GM18909 (cell line): ENCODE results near the gene PSEN1.

Experiments used
- ATAC-seq: cut with Tn5 transposase; IDR thresholded peaks from one replicate; pipeline ENCODE4 v1.9.1; 2021; ENCODE audit warnings: mild to moderate bottlenecking; ENCODE audit not compliant: unreplicated experiment, poor library complexity

The PSEN1 gene

DNA sequence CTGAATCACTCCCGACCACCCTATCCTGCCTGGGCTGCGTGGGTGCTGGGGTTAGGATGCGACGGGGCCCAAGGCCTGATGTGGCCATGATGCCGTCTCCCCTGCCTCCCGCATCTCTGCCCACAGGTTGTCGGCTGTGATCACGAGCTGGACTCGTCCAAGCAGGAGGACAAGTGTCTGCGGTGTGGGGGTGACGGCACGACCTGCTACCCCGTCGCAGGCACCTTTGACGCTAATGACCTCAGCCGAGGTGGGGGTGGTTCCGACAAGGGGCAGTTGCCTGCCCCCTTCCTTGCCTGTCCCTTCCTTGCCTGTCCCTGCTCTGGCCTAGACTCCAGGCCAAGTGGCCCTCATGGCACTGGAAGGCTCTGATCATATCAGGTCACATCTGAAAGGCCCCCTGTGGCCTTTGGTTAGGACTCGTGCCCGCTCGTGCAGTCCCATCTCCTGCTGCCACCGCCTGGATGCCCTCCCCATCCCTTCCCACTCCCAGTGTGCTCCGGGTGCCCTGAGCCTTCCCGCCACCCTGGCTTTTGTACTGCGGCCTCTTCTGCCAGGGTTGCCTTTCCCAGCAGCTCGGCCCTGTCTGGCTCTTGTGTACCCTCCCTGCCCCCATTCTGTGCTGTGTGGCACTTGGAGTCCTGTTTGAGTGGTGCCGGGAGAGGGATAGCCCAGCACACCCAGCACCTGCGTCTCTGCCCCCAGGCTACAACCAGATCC lies 114.6 kb downstream of the PSEN1 start:
- ATAC-seq: no peak

DNA sequence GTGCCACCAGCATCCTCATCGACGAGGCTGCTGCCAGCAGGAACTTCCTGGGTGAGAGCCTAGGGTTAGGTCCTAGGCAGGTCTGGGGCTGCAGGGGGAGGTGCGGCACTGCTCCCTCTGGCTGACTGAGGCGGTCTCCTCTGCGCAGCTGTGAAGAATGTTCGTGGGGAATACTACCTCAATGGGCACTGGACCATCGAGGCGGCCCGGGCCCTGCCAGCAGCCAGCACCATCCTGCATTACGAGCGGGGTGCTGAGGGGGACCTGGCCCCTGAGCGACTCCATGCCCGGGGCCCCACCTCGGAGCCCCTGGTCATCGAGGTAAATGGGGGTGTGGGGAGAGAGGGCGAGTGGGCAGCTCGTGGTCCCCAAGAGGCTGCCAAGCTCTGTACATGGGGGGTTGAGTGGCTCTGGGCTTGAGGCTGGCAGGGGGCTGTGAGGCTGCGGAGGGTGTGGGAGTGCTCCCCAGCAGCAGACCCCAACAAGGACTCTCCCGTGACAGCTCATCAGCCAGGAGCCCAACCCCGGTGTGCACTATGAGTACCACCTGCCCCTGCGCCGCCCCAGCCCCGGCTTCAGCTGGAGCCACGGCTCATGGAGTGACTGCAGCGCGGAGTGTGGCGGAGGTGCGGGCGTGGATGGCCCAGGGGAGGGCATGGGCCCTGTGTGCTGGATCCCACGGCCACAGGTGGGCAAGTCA lies 115.4 kb downstream of the PSEN1 start:
- ATAC-seq: no peak

DNA sequence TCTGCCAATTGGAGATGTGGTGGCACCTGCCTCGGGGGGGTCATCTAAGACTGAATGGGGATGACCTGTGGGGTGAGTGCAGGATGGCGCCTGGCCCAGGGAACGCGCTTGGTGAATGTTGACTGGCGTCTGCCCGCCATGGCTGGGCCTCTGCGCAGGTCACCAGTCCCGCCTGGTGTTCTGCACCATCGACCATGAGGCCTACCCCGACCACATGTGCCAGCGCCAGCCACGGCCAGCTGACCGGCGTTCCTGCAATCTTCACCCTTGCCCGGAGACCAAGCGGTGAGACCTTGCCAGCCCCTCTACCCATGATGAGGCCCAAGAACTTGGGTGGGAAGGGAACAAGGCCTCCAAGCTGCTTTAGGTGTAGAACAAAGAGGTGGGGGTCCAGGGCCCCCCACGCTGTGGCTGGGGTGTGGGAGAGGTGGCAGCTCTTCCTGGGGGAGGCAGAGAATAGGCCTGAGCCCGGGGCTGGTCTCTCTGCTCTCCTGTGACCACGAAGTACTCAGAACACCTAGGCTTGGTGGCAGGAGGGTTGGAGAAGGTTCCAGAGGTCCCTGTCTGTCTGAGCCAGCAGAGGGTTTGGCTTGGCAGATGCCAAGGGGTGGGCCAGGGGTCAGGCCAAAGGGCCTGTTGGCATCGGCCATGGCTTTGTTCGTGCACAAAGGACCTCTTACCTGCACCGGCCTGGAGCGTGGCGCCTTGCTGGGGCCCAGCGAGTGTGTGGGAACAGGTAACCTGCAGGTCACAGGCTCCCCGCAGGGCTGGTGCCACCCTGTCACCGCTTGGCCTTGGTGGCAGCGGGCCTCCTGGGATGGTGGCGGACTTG lies 116.4 kb downstream of the PSEN1 start:
- ATAC-seq: no peak

DNA sequence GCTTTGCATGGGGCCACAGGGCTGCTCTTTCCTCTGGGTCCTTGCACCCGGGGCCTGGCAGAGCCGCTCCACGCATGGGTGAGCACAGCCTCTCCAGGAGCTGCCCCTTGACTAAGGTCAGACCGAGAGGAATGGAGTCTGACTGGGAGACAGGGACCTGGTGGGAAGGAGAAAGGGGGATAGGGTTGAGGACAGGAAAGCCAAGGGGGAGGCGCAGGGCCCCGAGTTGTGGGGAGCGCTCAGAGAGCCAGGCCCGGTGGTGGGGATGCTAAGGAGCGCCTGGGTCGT lies 117.0 kb downstream of the PSEN1 start:
- ATAC-seq: no peak

DNA sequence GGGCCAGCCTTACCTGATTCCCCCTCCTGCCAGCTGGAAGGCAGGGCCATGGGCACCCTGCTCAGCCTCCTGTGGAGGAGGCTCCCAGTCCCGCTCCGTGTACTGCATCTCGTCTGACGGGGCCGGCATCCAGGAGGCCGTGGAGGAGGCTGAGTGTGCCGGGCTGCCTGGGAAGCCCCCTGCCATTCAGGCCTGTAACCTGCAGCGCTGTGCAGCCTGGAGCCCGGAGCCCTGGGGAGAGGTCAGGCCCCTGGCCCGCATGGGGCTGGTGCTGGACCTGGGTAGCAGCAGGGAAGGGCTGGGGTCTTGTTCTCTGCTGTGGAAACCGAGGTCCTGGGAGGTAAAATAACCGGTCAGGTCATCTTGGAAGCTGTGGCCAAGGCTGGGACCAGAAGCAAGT lies 117.4 kb downstream of the PSEN1 start:
- no peak for ATAC-seq

DNA sequence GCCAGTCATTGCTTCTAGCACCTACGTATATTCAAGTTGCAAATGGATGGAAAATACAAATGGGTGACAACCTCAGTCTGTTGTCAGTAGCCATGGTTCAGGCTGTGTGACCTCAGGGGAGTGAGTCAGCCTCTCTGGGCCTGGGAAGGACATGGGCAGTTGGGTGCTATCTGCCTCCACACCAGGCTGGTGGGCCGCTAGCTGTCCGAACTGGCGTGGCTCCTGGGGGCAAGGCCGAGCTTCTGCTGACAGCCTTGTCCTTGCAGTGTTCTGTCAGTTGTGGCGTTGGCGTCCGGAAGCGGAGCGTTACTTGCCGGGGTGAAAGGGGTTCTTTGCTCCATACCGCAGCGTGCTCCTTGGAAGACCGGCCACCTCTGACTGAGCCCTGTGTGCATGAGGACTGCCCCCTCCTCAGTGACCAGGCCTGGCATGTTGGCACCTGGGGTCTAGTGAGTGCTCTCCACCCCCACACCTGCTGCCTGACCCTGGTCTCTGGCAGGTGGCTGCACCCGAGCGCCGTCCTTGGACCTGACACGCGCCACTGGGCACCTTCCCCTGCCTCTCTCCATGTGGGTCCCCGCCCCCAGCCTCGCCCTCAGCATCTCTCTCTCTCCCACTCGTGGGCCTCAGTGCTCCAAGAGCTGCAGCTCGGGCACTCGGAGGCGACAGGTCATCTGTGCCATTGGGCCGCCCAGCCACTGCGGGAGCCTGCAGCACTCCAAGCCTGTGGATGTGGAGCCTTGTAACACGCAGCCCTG lies 118.1 kb downstream of the PSEN1 start:
- ATAC-seq: no peak

DNA sequence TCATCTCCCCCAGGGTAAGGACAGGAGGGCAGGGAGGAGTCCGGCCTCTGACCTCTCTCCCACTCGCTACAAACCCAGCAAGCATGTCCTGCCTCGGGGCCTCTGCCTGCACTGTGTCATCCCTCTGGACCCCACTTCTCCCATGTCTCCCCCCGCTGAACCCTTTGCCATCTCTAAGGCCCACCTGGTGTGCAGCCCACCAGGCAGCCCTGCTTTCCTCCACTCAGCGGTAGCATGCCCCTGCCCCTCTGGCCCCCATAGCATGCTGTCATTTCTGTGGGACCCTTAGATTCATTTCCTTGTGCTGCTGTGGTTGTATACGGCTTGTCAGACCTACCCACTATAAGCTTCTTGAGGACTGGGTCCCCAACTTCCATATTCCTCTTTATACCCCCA lies 118.7 kb downstream of the PSEN1 start:
- ATAC-seq: no peak

DNA sequence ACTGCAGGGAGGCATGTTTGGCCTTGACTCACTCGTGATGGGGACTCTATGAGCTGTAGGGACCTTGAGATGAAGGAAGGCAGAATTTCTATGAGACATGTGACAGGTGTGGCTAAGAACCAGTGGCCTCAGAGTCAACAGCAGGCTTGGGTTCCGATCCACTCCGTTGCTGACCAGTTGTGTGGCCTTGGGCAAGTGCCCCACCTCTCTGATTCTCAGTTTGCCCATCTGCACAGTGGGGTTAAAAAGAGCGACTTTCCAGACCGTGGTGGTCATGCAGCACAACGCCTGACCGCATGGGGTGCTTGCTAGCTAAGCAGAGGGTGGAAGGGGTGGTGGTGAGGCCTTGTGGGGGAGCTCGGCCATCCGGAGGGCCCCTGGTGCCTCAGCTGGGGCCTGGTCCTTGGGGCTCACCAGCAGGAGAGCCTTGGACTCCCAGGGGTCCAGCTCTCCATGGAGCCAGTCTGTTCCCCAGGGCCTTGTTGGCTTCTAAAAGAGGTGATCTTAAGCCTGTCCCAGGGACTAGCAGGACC lies 119.5 kb downstream of the PSEN1 start:
- ATAC-seq: no peak

DNA sequence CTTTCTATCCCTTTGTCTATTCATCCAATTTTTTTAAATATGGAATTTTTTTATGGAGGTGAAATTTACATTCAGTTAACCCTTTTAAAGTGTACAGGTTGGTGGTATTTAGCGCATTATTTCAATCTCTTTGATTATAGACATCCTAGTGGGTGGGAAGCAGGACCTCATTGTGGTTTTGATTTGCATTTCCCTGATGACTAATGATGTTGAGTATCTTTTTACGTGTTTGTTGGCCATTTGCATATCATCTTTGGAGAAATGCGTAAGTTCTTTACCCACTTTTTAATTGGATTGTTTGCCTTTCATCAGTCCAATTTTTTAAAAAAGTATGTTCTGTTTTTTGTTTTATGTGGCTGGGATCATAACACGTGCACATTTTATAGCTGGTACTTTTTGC lies 121.8 kb downstream of the PSEN1 start:
- ATAC-seq: no peak

DNA sequence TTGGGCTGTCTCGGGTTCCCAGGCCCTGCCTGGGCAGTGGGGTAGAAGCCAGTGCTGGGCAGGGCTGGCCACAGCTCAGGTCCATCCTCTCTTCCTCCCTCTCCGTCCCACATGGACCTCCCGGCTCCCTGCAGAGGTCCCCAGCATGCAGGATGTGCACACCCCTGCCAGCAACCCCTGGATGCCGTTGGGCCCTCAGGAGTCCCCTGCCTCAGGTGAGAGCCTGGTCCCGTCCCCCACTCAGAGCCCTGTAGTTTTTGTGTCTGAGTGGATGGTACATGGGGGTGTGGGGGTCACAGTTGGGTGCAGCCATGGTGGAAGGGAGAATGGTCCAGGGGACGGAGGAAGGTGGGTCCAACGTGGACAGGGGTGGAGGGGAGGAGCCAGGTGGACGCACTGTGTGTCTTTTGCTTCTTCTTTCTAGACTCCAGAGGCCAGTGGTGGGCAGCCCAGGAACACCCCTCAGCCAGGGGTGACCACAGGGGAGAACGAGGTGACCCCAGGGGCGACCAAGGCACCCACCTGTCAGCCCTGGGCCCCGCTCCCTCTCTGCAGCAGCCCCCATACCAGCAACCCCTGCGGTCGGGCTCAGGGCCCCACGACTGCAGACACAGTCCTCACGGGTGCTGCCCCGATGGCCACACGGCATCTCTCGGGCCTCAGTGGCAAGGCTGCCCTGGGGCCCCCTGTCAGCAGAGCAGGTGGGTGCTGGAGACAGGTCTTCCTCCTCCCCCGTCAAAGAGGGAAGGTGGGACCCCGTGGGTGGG lies 122.7 kb downstream of the PSEN1 start:
- ATAC-seq: no peak

DNA sequence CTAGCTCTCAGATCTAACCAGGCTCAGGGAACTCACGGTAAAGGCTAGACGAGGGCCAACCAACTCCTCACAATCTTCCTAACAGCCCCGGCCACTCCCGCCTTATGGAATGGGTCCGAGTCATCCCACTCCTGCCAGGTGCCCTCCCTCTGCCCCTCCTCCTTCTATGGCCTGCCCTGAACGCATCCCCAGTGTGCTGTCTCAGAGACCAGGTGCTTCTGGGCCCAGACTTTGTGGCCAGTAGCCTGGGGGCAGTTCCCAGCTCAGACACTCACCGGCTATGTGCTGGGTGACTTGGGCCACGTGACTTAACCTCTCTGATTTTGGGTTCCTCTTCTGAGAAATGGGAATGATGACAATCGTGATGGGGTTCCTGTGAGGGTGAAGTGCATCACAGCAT lies 123.5 kb downstream of the PSEN1 start:
- ATAC-seq: no peak

DNA sequence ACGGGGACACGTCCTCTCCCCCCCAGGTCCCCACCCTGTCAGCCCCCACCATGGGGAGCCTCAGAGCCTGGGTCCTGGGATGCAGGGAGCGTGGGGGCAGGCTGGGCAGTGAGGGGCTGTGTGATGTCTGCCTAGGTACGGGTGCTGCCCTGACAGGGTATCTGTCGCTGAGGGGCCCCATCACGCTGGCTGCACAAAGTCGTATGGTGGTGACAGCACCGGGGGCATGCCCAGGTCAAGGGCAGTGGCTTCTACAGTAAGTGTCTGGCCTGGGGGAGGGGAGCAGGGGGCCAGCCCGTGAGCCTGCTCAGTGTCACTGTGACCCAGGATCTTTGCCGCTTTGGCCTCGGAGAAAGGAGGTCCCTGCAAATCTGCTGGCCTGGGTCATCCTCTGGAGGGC lies 124.3 kb downstream of the PSEN1 start:
- ATAC-seq: no peak

DNA sequence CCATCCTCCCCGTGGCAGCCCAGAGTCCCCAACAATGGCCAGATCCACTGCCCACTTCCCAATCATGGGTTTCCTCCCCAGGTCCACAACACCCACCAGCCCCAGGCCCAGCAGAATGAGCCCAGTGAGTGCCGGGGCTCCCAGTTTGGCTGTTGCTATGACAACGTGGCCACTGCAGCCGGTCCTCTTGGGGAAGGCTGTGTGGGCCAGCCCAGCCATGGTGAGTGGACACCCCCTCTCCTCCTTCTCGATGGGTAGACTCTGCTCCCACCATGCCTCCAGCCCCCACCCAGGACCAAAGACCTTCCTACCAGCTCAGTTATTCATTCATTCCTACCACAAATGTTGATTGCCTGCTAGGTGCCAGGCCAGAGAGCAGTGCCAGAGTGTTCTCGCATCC lies 124.8 kb downstream of the PSEN1 start:
- ATAC-seq: no peak

DNA sequence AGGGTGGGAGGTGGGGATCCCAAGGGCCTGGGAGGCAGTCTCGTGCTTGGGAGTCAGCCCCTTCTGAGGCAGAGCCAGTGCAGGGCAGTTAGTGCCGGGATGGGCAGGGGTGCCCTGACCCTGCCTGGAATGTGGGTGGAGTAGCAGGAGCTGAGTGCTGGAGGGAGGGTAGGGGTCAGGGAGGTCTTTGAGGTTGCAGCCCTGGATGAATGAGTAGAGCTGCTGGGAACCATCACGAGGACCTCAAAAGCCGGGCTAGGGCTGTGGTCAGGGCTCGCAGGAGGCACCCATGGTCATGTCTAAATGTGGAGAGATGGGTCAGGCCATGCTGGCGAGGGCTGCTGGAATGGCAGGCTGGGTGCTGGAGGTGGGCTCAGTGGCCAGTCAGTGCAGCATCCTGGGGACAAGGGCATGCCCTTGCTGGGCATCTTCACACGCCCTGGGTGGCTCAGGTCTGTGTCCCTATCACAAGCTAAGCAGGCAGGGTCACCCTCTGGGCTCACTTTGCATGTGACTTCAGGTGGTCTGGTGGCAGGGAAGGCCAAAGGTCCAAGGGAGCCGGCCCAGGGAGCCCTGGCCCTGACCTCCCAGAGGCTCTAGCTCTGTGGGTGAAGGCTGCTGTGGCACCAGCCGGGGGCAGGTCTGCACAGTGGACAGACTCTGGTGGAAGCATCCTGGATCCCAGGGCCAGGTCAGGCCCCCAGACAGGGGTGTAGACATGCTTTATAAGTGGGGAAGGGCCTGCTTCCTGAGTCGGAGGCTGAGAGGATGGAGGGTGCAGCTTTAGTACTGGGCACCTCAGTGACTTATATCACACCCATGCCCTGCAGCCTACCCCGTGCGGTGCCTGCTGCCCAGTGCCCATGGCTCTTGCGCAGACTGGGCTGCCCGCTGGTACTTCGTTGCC lies 125.5 kb downstream of the PSEN1 start:
- ATAC-seq: no peak

DNA sequence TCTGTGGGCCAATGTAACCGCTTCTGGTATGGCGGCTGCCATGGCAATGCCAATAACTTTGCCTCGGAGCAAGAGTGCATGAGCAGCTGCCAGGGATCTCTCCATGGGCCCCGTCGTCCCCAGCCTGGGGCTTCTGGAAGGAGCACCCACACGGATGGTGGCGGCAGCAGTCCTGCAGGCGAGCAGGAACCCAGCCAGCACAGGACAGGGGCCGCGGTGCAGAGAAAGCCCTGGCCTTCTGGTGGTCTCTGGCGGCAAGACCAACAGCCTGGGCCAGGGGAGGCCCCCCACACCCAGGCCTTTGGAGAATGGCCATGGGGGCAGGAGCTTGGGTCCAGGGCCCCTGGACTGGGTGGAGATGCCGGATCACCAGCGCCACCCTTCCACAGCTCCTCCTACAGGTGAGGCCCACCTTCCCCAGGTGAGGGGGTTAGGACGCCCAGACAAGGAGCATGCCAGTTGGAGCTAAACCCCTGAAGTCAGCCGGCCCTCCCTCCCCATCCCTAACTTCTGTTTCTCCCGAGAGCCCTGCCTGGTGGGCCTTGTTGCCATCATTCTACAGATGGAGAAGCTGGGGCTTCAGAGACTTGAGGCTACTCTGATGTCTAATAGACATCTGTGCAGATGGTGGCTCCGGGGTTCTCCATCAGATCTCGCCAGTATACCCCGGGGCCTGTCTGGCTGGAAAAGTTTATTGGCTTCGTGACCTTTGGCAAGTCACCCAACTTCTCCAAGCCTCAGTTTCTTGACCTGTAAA lies 126.3 kb downstream of the PSEN1 start:
- no peak for ATAC-seq

DNA sequence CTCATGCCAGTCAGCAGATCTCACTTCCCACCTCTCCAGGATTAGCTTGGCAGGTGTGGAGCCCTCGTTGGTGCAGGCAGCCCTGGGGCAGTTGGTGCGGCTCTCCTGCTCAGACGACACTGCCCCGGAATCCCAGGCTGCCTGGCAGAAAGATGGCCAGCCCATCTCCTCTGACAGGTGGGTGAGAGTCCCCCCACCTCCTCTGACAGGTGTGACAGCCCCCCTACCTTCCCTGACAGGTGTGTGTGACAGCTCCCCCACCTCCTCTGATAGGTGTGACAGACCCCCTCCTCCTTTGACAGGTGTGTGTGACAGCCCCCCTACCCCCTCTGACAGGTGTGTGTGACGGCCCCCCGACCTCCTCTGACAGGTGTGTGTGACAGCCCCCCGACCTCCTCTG lies 127.3 kb downstream of the PSEN1 start:
- ATAC-seq: no peak

DNA sequence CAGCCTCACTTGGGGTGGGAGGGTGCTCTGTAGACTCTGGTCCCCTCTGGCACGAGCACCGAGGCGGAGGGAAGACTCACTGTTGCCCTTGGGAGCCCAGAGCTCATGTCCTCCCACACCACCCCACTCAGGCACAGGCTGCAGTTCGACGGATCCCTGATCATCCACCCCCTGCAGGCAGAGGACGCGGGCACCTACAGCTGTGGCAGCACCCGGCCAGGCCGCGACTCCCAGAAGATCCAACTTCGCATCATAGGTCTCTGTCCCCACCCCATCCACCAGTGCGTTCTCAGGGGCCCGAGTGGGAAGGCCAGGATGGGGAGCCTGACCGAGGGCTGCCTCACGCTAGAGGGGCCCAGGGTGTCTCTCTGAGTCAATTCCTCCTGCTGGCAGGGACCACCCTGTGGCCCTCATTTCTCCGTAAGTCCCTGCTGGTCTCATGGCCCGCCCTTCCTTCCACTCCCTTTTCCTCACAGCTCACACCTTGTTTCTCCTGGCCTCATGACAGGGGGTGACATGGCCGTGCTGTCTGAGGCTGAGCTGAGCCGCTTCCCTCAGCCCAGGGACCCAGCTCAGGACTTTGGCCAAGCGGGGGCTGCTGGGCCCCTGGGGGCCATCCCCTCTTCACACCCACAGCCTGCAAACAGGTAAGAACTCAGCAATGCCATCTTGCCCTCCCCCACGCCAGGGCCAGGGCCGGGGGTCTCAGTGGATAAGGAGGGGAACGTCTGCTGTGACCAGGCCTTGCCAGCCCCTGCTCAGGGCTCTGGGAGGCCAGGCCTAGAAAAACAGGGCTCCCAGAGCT lies 128.0 kb downstream of the PSEN1 start:
- no peak for ATAC-seq
